Endothelial cell of umbilical vein (primary cell): Measurements from ENCODE around the gene CNPY1. TPM values are rescaled to one million over a fixed set of nuclear protein-coding genes. Genes with fewer than 3 reads are reported as not detected.
"Not testable (repeated sequence)": the region's sequence is repeated elsewhere in the genome, so short reads cannot be mapped to it uniquely, and the experiment has no call there.

Source experiments
- BruUV-seq: library from RNA; stranded (reverse); fragments of 400-500 nt; replicated peaks from 2 replicates; lab custom pipeline; 2021; lab: Mats Ljungman, UMichigan
- CTCF ChIA-PET: fragments of 300-600, 350-600 bp; sonication (Branson Sonifier 250); formaldehyde crosslinking; loops from one replicate; lab custom pipeline; 2021; ENCODE audit warnings: antibody characterized with exemption, inconsistent platforms; lab: Charles Lee
- POLR2A ChIA-PET: fragments of 300-600, 350-600 bp; sonication (Branson Sonifier 250); formaldehyde crosslinking; loops from one replicate; lab custom pipeline; 2021; ENCODE audit warnings: antibody characterized with exemption, inconsistent platforms; lab: Charles Lee
- DNase-seq: peaks from one replicate; pipeline ENCODE4 v3.0.0-alpha.2; 2011; ENCODE audit warnings: low read depth, low spot score
- FAIRE-seq: peaks from 2 replicates; lab custom pipeline; 2011; peaks lifted over from hg19 to GRCh38; lab: Jason Lieb, UNC
- H2AFZ ChIP-seq: 2 replicates; pipeline ENCODE4 v1.6.0; 2012; ENCODE audit warnings: low read depth, low read length, control low read depth, inconsistent platforms
- H3K27ac ChIP-seq: 2 replicates; pipeline ENCODE4 v1.5.1; 2011; ENCODE audit warnings: low read depth, mild to moderate bottlenecking, control low read depth, low read length, moderate library complexity; ENCODE audit not compliant: insufficient read depth
- H3K27me3 ChIP-seq, 2 experiments: 2 replicates each; pipeline versions ENCODE4 v1.6.0 to v1.6.1; 2011; ENCODE audit warnings: low read length in 2 of 2, mixed read lengths in 1 of 2; ENCODE audit not compliant: control insufficient read depth in 2 of 2, insufficient read depth in 2 of 2
- H3K36me3 ChIP-seq, 2 experiments: 2 replicates in 1 of 2; 3 replicates in 1 of 2; pipeline ENCODE4 v1.5.1; 2011; ENCODE audit warnings: low read length in 2 of 2, mild to moderate bottlenecking in 1 of 2, moderate library complexity in 1 of 2; ENCODE audit not compliant: control insufficient read depth in 2 of 2, insufficient read depth in 2 of 2; ENCODE audit errors: extremely low read depth in 1 of 2
- H3K4me1 ChIP-seq: 3 replicates; pipeline ENCODE4 v1.5.1; 2011; ENCODE audit warnings: mild to moderate bottlenecking, low read length; ENCODE audit not compliant: control insufficient read depth, insufficient read depth; ENCODE audit errors: extremely low read depth
- H3K4me2 ChIP-seq: 2 replicates; pipeline ENCODE4 v1.6.1; 2011; ENCODE audit warnings: low read length, control low read depth, mixed read lengths; ENCODE audit not compliant: insufficient read depth
- H3K4me3 ChIP-seq, 3 experiments: fragments of 200-600 bp in 1 of 3; sonication (generic), shearing (Covaris generic) in 1 of 3; replicated peaks in 1 of 3; 2 replicates each; pipeline ENCODE4 v1.5.1; 2011 to 2016; ENCODE audit warnings: control low read depth in 3 of 3, low read length in 3 of 3, mild to moderate bottlenecking in 2 of 3, inconsistent platforms in 1 of 3, low read depth in 1 of 3, moderate library complexity in 1 of 3; ENCODE audit not compliant: insufficient read depth in 1 of 3
- H3K79me2 ChIP-seq: 2 replicates; pipeline ENCODE4 v1.6.0; 2012; ENCODE audit warnings: low read length, inconsistent platforms; ENCODE audit not compliant: control insufficient read depth, insufficient read depth
- H3K9ac ChIP-seq: replicated peaks from 2 replicates; pipeline ENCODE3; 2011; ENCODE audit warnings: low read length, control low read depth; ENCODE audit not compliant: insufficient read depth; ENCODE audit errors: extremely low read depth
- H3K9me1 ChIP-seq: replicated peaks from 3 replicates; pipeline ENCODE4 v1.6.0; 2011; ENCODE audit warnings: mild to moderate bottlenecking, low read length; ENCODE audit not compliant: control insufficient read depth, insufficient read depth; ENCODE audit errors: extremely low read depth
- H3K9me3 ChIP-seq: replicated peaks from 2 replicates; pipeline ENCODE4 v1.5.1; 2012; ENCODE audit warnings: low read length, inconsistent platforms; ENCODE audit not compliant: control insufficient read depth, insufficient read depth
- H4K20me1 ChIP-seq: replicated peaks from 2 replicates; pipeline ENCODE3; 2011; ENCODE audit warnings: mild to moderate bottlenecking, low read length; ENCODE audit not compliant: control insufficient read depth, insufficient read depth; ENCODE audit errors: extremely low read depth
- CTCF ChIP-seq, 2 donors: IDR thresholded peaks; 1 replicate in 1 of 2; 2 replicates in 1 of 2; pipeline ENCODE4 v1.5.1; 2011; ENCODE audit warnings: low read length in 2 of 2, mild to moderate bottlenecking in 2 of 2, moderate library complexity in 2 of 2, control low read depth in 1 of 2, inconsistent platforms in 1 of 2, low read depth in 1 of 2; ENCODE audit not compliant: insufficient read depth in 1 of 2; ENCODE audit errors: extremely low read depth in 1 of 2
- EZH2 ChIP-seq: IDR thresholded peaks from 2 replicates; pipeline ENCODE4 v1.6.1; 2012; ENCODE audit warnings: borderline replicate concordance, low read depth, mild to moderate bottlenecking, moderate library complexity, low read length, inconsistent platforms; ENCODE audit not compliant: severe bottlenecking
- GATA2 ChIP-seq: IDR thresholded peaks from 2 replicates; pipeline ENCODE4 v1.7.0; 2011; ENCODE audit warnings: low read depth, mild to moderate bottlenecking, moderate library complexity, mixed read lengths, low read length; ENCODE audit not compliant: insufficient read length, insufficient read depth
- MYC ChIP-seq: IDR thresholded peaks from one replicate; pipeline ENCODE4 v1.6.1; 2011; ENCODE audit warnings: mild to moderate bottlenecking, low read depth, low read length
- POLR2A ChIP-seq: IDR thresholded peaks from 2 replicates; pipeline ENCODE4 v1.6.1; 2012; ENCODE audit warnings: low read depth, mild to moderate bottlenecking, control low read depth, low read length
- POLR2AphosphoS5 ChIP-seq: IDR thresholded peaks from 2 replicates; pipeline ENCODE4 v1.6.1; 2012; ENCODE audit warnings: low read depth, mild to moderate bottlenecking, control low read depth, low read length, moderate library complexity; ENCODE audit not compliant: insufficient read depth
- dilution Hi-C: fragments of 300-500 bp; cut with MboI; formaldehyde crosslinking; loops from one replicate; pipeline ENCODE4 v1.15.0; 2019; ENCODE audit warnings: low sequenced_read_pairs; ENCODE audit not compliant: extremely low pct_ligation_motif_present
- intact Hi-C: fragments of 100-400 bp; cut with micrococcal nuclease; formaldehyde crosslinking; loops from one replicate; pipeline ENCODE4 v1.10.0; 2022
- polyA plus RNA-seq, 4 experiments: library from polyadenylated mRNA; depleted of rRNA in 3 of 4; stranded (reverse) in 3 of 4; unstranded in 1 of 4; fragments of >200 nt; gene quantifications; 2 replicates each; pipeline versions ENCODE4 v1.2.1 to v1.2.3, GENCODE V29; 2011 to 2012; ENCODE audit warnings: missing spikeins in 1 of 4
- total RNA-seq: library from RNA; stranded (reverse); gene quantifications from 2 replicates; pipeline ENCODE4 v1.2.3, GENCODE V29; 2021

CNPY1 gene
- total and polyA plus RNA-seq, 2 donors (not counting 3 experiments of a cell fraction or from before 2014, with no cell fraction given): not detected

GRCh38 chr7:155565596-155565995, 19.2 kb upstream of the CNPY1 start:
- Histone ChIP-seq H3K79me2 (no peaks in the 10 kb centered on the region), H3K36me3 (no peaks in the 10 kb centered on the region), H3K27ac (no peak overlapping the region), H3K4me3 (no peak overlapping the region), H2AFZ (no peak overlapping the region), H3K27me3 (no peaks in the 10 kb centered on the region), H3K4me2 (no peak overlapping the region), H3K9me3 (no peaks in the 10 kb centered on the region), H3K9ac (no peak overlapping the region), H3K4me1 (no peaks in the 10 kb centered on the region), H3K9me1 (no peaks in the 10 kb centered on the region), H4K20me1 (no peaks in the 10 kb centered on the region)
- ChIA-PET CTCF (interaction anchor here (2.1 kb wide), 1 partner anchor 33 kb away, joined by 6 read pairs; no protein-coding TSS in a partner anchor), POLR2A (no interaction called here)
- dilution Hi-C loops: no loop called here
- intact Hi-C loops: no loop called here
- TF ChIP-seq EZH2: no peak
- TF ChIP-seq POLR2A: no peak
- TF ChIP-seq GATA2: no peak
- TF ChIP-seq MYC: no peak
- TF ChIP-seq POLR2AphosphoS5: no peak
- no peak for TF ChIP-seq CTCF (IDR thresholded peaks at IDR 0.05; ENCODE audit: extremely low read depth in 1 of 2, insufficient read depth in 1 of 2, low read depth in 1 of 2, low read length in 2 of 2)
- DNase-seq (no peak), FAIRE-seq (no peak)
- BruUV-seq: no TSS peak

- H3K36me3 ChIP-seq, H3K4me2 ChIP-seq, H3K27me3 ChIP-seq, H3K4me3 ChIP-seq, POLR2A ChIA-PET, dilution Hi-C loops, H3K79me2 ChIP-seq, H3K9ac ChIP-seq, H3K4me1 ChIP-seq, H2AFZ ChIP-seq, FAIRE-seq, H3K27ac ChIP-seq, H3K9me1 ChIP-seq, intact Hi-C loops, BruUV-seq, DNase-seq, H3K9me3 ChIP-seq, H4K20me1 ChIP-seq, CTCF ChIA-PET: not testable (repeated sequence)
Observed at GRCh38 chr7:155562976-155563375, 16.6 kb upstream of the CNPY1 start.
